Stimulated activated CD4-positive, alpha-beta T cell treated with anti-CD3 and anti-CD28 coated beads, Interleukin-1b, Interleukin-23, amount 100 ng/mL, for 48 hours (primary cell): ENCODE data around the gene SPATA31E1.
"Not testable (repeated sequence)": the region's sequence is repeated elsewhere in the genome, so short reads cannot be mapped to it uniquely, and the experiment has no call there.

ENCODE experiments used
- DNase-seq: peaks from one replicate; pipeline ENCODE4 v3.0.0-alpha.2; 2020

Gene SPATA31E1

GRCh38 chr9:87886933-87887505 is 4.3 kb downstream of the SPATA31E1 start:
- no peak for DNase-seq

- no peak for DNase-seq
Observed at GRCh38 chr9:87887661-87888480, 5.2 kb downstream of the SPATA31E1 start.

GRCh38 chr9:87888501-87888900 is 5.8 kb downstream of the SPATA31E1 start:
- no peak for DNase-seq

DNA sequence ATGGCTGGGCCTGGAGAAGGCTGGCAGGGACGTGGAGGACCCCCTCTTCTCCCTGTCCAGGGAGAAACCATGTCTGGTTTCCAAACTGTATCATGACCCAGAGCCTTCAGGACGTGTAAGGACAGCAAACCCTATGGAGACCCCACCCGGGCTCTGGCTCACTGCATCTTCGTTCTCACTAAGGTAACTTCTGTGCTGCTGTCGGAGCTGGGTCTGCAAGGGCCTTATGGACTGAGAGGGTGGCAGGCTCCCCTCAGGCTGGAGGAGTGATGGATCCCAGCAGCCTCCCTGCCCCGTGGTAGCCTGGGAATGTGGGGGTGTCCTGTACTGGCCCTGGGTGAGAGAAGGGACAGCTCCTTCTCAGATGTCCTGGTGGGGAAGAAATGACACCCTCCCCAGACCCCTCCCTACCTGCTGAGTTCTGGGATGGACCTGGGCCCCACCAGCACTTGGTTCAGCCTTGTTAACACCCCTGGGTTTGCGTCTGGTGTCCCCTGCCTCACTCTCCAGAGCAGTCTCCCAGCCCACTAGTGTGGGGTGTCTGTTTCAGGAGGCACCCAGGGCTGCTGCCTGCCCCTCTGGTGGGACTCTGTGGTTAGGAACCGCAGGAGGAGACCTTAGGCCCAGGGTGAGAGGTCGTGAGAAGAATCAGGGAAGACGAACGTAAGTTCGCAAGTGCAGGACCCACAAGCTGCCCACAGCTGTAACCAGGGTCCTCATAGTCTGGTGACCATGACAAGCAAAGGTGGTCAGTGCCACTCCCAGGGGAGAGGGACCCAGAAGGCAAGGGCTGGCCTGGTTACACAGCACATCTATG is 6.6 kb downstream of the SPATA31E1 start:
- DNase-seq: no peak

DNA sequence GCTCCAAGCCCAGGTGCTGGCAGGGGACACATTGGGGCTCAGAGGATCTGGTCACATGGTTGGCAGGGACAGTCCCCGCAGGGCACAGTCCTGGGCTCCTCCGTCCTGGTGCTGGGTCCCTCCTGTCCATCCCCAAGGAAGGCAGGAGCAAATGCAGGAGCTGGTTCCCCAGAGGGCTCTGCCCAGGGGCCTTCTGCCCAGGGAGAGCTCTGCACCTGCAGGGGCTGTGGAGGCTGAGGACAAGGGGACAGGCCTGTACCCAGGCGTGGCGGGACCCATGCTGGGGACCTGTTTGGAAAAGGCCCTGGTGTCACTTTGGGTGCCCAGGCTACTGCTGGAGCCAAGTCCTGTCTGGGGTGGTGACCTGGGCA is 7.2 kb downstream of the SPATA31E1 start:
- no peak for DNase-seq

- no peak for DNase-seq
Observed at GRCh38 chr9:87890837-87891236, 8.2 kb downstream of the SPATA31E1 start.

- no peak for DNase-seq
Observed at GRCh38 chr9:87891754-87892153, 9.1 kb downstream of the SPATA31E1 start.

DNA sequence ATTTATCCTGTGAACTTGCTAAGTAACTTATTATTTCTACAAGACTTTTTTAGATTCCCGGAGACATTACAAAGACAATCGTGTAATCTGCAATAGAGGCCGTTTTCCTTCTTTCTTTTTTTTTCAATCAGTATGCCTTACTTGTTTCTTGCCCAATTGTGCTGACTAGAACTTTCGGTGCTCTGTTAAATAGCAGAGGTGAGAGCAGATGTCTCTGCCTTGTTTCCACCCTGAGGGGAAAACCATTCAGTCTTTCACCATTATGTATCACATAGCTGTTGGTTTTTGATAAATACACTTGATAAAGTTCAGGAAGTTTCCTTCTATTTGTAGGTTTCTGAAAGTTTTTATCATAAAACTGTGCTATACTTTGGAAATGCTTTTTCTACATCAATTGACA is 10.3 kb downstream of the SPATA31E1 start:
- DNase-seq: no peak

DNA sequence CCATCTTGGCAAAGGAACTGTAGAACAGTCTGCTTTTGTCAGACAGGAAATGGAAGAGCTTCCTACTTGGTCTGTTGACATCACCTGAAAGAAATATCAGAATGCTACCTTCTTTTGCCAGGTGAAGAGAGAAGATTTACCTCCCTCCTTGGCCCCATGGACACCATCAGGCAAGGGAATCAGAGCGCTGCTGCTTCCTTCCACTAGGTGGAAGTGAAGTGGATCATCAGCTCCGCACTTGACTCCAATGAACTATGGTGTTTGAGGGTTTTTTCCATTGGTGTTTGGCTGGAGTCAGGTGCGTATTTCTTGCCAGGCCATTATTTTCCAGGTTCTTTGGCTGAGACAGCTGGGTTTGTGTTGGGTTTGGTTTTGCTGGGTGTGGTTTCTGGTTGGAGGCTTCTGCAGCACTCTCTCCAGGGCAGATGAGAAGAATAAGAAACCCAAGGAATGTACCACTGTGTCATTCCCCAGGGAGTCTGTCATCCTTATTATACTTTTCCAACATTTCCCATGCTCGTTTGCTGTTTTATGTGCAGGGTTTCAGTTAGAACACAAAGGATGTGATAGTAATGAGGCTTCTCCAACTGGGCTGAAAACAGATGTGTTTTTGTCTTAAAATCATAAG is 12.4 kb downstream of the SPATA31E1 start:
- no peak for DNase-seq

- DNase-seq: no peak
Observed at GRCh38 chr9:87896891-87897290, 14.2 kb downstream of the SPATA31E1 start.

- DNase-seq: no peak
Observed at GRCh38 chr9:87898151-87898550, 15.5 kb downstream of the SPATA31E1 start.

DNA sequence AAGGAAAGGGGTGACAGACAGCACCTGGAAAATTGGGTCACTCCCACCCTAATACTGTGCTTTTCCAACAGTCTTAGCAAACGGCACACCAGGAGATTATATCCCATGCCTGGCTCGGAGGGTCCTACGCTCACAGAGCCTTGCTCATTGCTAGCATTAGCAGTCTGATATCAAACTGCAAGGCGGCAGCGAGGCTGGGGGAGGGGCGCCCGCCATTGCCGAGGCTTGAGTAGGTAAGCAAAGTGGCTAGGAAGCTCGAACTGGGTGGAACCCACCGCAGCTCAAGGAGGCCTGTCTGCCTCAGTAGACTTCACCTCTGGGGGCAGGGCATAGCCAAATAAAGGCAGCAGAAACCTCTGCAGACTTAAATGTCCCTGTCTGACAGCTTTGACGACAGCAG is 19.7 kb downstream of the SPATA31E1 start:
- DNase-seq: not testable (repeated sequence)

GRCh38 chr9:87909310-87910041 is 26.8 kb downstream of the SPATA31E1 start:
- DNase-seq: no peak

GRCh38 chr9:87910821-87911220 is 28.1 kb downstream of the SPATA31E1 start:
- no peak for DNase-seq

DNA sequence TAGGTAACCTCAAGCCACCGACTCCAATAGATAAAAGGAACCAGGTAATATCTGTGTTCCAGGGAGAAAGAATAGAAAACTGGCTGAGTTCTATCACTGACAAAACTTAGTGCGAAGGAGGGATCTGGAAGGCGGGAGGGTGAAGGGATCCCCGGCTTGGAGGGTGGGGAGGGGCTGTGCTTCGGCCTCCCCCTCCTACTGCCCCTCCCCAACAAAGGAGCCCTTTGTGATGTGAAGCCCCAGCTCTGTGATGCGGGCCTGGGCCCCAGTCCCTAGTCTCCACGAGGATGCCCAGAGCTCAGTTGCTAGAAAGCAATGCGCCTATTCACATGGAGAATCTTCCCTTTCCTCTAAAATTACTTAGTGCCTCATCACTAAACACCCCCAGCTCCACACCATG is 35.0 kb downstream of the SPATA31E1 start, which contains the start of gene SPATA31C1:
Gene SPATA31C1 (plus strand): TSS at position 301 of the 400 bp plus-strand sequence.
- not testable (repeated sequence) for DNase-seq

- not testable (repeated sequence) for DNase-seq
Observed at GRCh38 chr9:87919013-87919412, 36.3 kb downstream of the SPATA31E1 start.

- DNase-seq: not testable (repeated sequence)
Observed at GRCh38 chr9:87921561-87921960, 38.9 kb downstream of the SPATA31E1 start.

DNA sequence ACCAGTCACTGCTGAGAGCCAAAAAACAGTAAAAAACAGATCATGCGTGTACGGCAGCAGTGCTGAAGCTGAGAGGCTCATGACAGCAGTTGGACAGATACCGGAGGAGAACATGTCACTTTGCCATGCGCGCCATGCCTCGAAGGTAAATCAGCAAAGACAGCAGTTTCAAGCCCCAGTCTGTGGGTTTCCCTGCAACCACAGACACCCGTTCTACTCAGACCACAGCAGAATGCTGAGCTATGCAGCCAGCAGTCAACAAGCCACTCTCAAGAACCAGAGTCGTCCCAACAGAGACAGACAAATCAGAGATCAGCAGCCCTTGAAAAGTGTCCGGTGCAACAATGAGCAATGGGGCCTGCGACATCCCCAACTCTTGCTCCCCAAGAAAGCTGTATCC is 40.3 kb downstream of the SPATA31E1 start:
- DNase-seq: peak; percentile 40

GRCh38 chr9:87924851-87925250 is 42.2 kb downstream of the SPATA31E1 start:
- DNase-seq: not testable (repeated sequence)

DNA sequence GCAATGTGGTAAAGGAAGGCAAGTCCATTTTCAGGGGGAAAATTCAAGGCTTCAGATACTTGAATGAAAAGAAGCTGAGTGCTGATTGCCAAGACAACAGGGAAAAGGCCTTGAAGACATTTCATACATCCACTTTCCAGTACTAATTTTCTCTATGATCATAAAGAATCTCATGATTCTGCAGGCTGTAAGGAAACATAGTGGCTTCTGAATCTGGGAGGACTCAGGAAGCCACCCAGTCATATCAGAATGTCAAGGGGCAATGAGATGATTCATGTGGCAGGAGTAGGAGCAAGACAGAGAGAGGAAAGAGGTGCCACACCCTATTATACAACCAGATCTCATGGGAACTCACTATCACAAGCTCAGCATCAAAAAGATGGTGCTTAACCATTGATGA is 46.5 kb downstream of the SPATA31E1 start:
- not testable (repeated sequence) for DNase-seq

DNA sequence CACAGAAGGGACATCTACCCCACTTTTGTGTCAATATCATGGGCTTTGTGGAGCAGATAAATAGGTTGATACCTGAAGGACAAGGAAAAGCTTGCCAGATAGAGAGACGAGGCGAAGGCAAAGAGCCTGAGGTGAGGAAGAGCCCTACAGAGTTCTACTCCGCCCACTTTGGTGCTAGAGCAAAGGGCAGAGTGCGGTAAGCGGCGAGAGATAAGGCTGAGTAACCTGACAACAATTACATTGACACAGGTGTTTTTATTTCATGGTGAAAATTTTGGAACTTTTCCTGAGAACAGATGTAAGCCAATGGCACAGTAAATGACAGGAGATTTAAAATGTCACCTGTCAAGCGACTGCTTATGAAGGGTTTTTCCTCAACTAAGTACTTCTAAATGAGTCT is 51.8 kb downstream of the SPATA31E1 start:
- DNase-seq: not testable (repeated sequence)

DNA sequence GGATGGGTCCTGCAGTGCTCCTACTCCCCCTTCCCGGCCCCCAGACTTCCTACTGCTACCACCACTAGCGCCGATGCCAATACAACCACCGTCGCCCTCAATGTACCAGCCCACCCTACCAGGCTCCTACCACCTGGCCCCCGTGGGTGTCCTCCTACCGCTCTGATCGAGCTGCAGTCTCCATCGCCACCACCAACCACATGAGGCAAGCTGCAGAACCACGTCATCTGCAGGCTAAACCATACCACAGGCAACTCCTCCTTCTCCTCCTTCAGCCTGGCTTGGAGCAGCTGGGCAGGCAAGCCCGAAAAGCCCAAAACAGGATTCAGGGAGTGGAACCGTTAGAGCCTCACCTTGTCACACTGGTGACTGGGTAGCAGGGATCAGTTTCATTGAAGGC is 54.7 kb downstream of the SPATA31E1 start:
- DNase-seq: not testable (repeated sequence)
